ENCODE data around the gene SRPRA.
"Not testable (repeated sequence)": the region's sequence is repeated elsewhere in the genome, so short reads cannot be mapped to it uniquely, and the experiment has no call there.

Gene SRPRA

GRCh38 chr11:126311401-126312291 lies 43.0 kb upstream of the SRPRA start:
- TF ChIP-seq CTCF (conservative IDR thresholded peaks at IDR 0.05; ENCODE audit: low read depth, low read length), result no peak
- H3K4me3 ChIP-seq (ENCODE audit: low read depth, low read length), result no peak overlapping the region
- no peak for DNase-seq (ENCODE audit: low read depth)

GRCh38 chr11:126310992-126311310 lies 42.3 kb upstream of the SRPRA start:
- no peak for DNase-seq (ENCODE audit: low read depth)
- no peak overlapping the region for H3K4me3 ChIP-seq (ENCODE audit: low read depth, low read length)
- no peak for TF ChIP-seq CTCF (conservative IDR thresholded peaks at IDR 0.05; ENCODE audit: low read depth, low read length)

GRCh38 chr11:126310200-126310991 lies 41.7 kb upstream of the SRPRA start:
- H3K4me3 ChIP-seq (ENCODE audit: low read depth, low read length), result no peak overlapping the region
- peak; percentile 97 for TF ChIP-seq CTCF (conservative IDR thresholded peaks at IDR 0.05; ENCODE audit: low read depth, low read length)
- peak; percentile 82 for DNase-seq (ENCODE audit: low read depth)

GRCh38 chr11:126308771-126309170 lies 40.1 kb upstream of the SRPRA start:
- not testable (repeated sequence) for DNase-seq (ENCODE audit: low read depth); H3K4me3 ChIP-seq (ENCODE audit: low read depth, low read length)

GRCh38 chr11:126308271-126308671 lies 39.6 kb upstream of the SRPRA start:
- TF ChIP-seq CTCF (conservative IDR thresholded peaks at IDR 0.05; ENCODE audit: low read depth, low read length), result no peak
- H3K4me3 ChIP-seq (ENCODE audit: low read depth, low read length), result no peak overlapping the region
- no peak for DNase-seq (ENCODE audit: low read depth)

- TF ChIP-seq CTCF (conservative IDR thresholded peaks at IDR 0.05; ENCODE audit: low read depth, low read length), result peak; percentile 73
- peak; percentile 79 for DNase-seq (ENCODE audit: low read depth)
- no peak overlapping the region for H3K4me3 ChIP-seq (ENCODE audit: low read depth, low read length)
These were observed 39.0 kb upstream of the SRPRA start for GRCh38 chr11:126307706-126308105.

GRCh38 chr11:126305699-126306098 lies 37.0 kb upstream of the SRPRA start:
- no peak for DNase-seq (ENCODE audit: low read depth)
- TF ChIP-seq CTCF (conservative IDR thresholded peaks at IDR 0.05; ENCODE audit: low read depth, low read length), result no peak
- H3K4me3 ChIP-seq (ENCODE audit: low read depth, low read length), result no peak overlapping the region
